Neuronal stem cell (in vitro differentiated cells): ENCODE measurements around the gene TMEM131L.

Source experiments
- DNase-seq: peaks from one replicate; pipeline ENCODE4 v3.0.0-alpha.2; 2013; ENCODE audit warnings: low spot score
- H2AFZ ChIP-seq: one replicate; pipeline ENCODE4 v1.6.1; 2013; ENCODE audit warnings: mild to moderate bottlenecking, low read length, inconsistent platforms
- H2AK5ac ChIP-seq: 2 replicates; pipeline ENCODE4 v1.6.1; 2013; ENCODE audit warnings: low read depth, mild to moderate bottlenecking, inconsistent platforms, low read length, moderate library complexity, mixed read lengths
- H2BK120ac ChIP-seq: 2 replicates; pipeline ENCODE4 v1.6.1; 2013; ENCODE audit warnings: low read depth, mild to moderate bottlenecking, inconsistent platforms, low read length, moderate library complexity, mixed read lengths
- H2BK12ac ChIP-seq: one replicate; pipeline ENCODE4 v1.6.1; 2013; ENCODE audit warnings: low read length, inconsistent platforms
- H2BK15ac ChIP-seq: 2 replicates; pipeline ENCODE4 v1.6.1; 2013; ENCODE audit warnings: mild to moderate bottlenecking, low read length, inconsistent platforms, mixed read lengths
- H2BK5ac ChIP-seq: one replicate; pipeline ENCODE4 v1.6.1; 2013; ENCODE audit warnings: inconsistent platforms, mild to moderate bottlenecking, low read length, moderate library complexity
- H3K14ac ChIP-seq: one replicate; pipeline ENCODE4 v1.6.1; 2013; ENCODE audit warnings: low read length, inconsistent platforms
- H3K18ac ChIP-seq: 2 replicates; pipeline ENCODE4 v1.6.1; 2013; ENCODE audit warnings: low read length, inconsistent platforms
- H3K23ac ChIP-seq: 2 replicates; pipeline ENCODE4 v1.6.1; 2013; ENCODE audit warnings: low read depth, mild to moderate bottlenecking, mixed read lengths, low read length, inconsistent platforms; ENCODE audit not compliant: poor library complexity
- H3K27ac ChIP-seq: replicated peaks from 3 replicates; pipeline ENCODE4 v1.5.1; 2013; ENCODE audit warnings: low read length, inconsistent platforms
- H3K27me3 ChIP-seq, 3 experiments: 2 replicates each; pipeline ENCODE4 v1.6.1; 2013; ENCODE audit warnings: low read length in 3 of 3, mild to moderate bottlenecking in 2 of 3, inconsistent platforms in 1 of 3, low read depth in 1 of 3, mixed read lengths in 1 of 3, moderate library complexity in 1 of 3; ENCODE audit not compliant: control insufficient read depth in 3 of 3, insufficient read depth in 3 of 3
- H3K36me3 ChIP-seq, 2 donors: replicated peaks in 1 of 2; 2 replicates each; pipeline ENCODE4 v1.6.1; 2013; ENCODE audit warnings: low read length in 2 of 2; ENCODE audit not compliant: control insufficient read depth in 2 of 2, insufficient read depth in 2 of 2
- H3K4ac ChIP-seq: 2 replicates; pipeline ENCODE4 v1.6.1; 2013; ENCODE audit warnings: inconsistent platforms, mild to moderate bottlenecking, low read length, moderate library complexity
- H3K4me1 ChIP-seq, 2 donors: 1 replicate in 1 of 2; 2 replicates in 1 of 2; pipeline ENCODE4 v1.6.1; 2013; ENCODE audit warnings: low read length in 2 of 2, low read depth in 1 of 2; ENCODE audit not compliant: control insufficient read depth in 2 of 2, insufficient read depth in 1 of 2
- H3K4me2 ChIP-seq: one replicate; pipeline ENCODE4 v1.6.1; 2013; ENCODE audit warnings: mild to moderate bottlenecking, low read length, inconsistent platforms; ENCODE audit not compliant: insufficient read depth, poor library complexity, severe bottlenecking
- H3K4me3 ChIP-seq, 2 donors: 2 replicates each; pipeline ENCODE4 v1.5.1; 2013; ENCODE audit warnings: low read length in 2 of 2, mild to moderate bottlenecking in 2 of 2, inconsistent platforms in 1 of 2, moderate library complexity in 1 of 2
- H3K79me1 ChIP-seq: one replicate; pipeline ENCODE4 v1.6.1; 2013; ENCODE audit warnings: low read depth, mild to moderate bottlenecking, inconsistent platforms, low read length, moderate library complexity
- H3K9ac ChIP-seq: one replicate; pipeline ENCODE4 v1.6.1; 2013; ENCODE audit warnings: mild to moderate bottlenecking, low read depth, low read length, inconsistent platforms; ENCODE audit not compliant: poor library complexity
- H3K9me3 ChIP-seq, 2 donors: replicated peaks in 1 of 2; 2 replicates each; pipeline versions ENCODE3 to v1.6.1; 2013; ENCODE audit warnings: low read length in 2 of 2, mild to moderate bottlenecking in 2 of 2, inconsistent platforms in 1 of 2, low read depth in 1 of 2, mixed read lengths in 1 of 2, moderate library complexity in 1 of 2; ENCODE audit not compliant: control insufficient read depth in 2 of 2, insufficient read depth in 1 of 2
- H4K8ac ChIP-seq: one replicate; pipeline ENCODE4 v1.6.1; 2013; ENCODE audit warnings: low read depth, mild to moderate bottlenecking, inconsistent platforms, low read length, moderate library complexity
- H4K91ac ChIP-seq: one replicate; pipeline ENCODE4 v1.6.1; 2013; ENCODE audit warnings: low read length, low read depth, mild to moderate bottlenecking, inconsistent platforms; ENCODE audit not compliant: poor library complexity
- WGBS, 2 donors: extraction: QIAGEN DNeasy Blood & Tissue Kit; methylation state at CpG; one replicate each; pipeline ENCODE4 v1.1.7; 2013; ENCODE audit warnings: missing lambda C conversion rate in 2 of 2, mixed read lengths in 1 of 2; ENCODE audit not compliant: insufficient read length in 2 of 2, insufficient replicate concordance in 1 of 2; ENCODE audit errors: extremely low coverage in 2 of 2; 5-methylcytosine and 5-hydroxymethylcytosine counted together

Gene TMEM131L

GRCh38 chr4:153485860-153486259 is 19.7 kb downstream of the TMEM131L start:
- no peak for DNase-seq
- H2AK5ac ChIP-seq = no peak overlapping the region
- no peaks in the 10 kb centered on the region for H3K79me1 ChIP-seq
- no peak overlapping the region for H3K9ac ChIP-seq
- no peaks in the 10 kb centered on the region for H3K27me3 ChIP-seq
- no peak overlapping the region for H3K4me3 ChIP-seq
- no peak overlapping the region for H2BK5ac ChIP-seq
- no peak overlapping the region for H3K4me2 ChIP-seq
- H3K23ac ChIP-seq = no peak overlapping the region
- no peak overlapping the region for H2AFZ ChIP-seq
- WGBS, 2 donors = no CpG with 5 or more reads among the region's 5 CpGs
- H3K4ac ChIP-seq = no peak overlapping the region
- no peak overlapping the region for H3K27ac ChIP-seq
- peaks cover 0 to 2% of the 10 kb centered on the region in 2 donors for H3K9me3 ChIP-seq
- H3K4me1 ChIP-seq = peaks cover 21 to 23% of the 10 kb centered on the region in 2 donors
- H4K8ac ChIP-seq = no peak overlapping the region
- H3K36me3 ChIP-seq = peaks cover under 1 to 6% of the 10 kb centered on the region in 2 donors
- no peak overlapping the region for H2BK120ac ChIP-seq
- no peak overlapping the region for H3K18ac ChIP-seq
- H2BK15ac ChIP-seq = no peak overlapping the region
- H2BK12ac ChIP-seq = no peak overlapping the region
- no peak overlapping the region for H4K91ac ChIP-seq
- no peak overlapping the region for H3K14ac ChIP-seq

DNA sequence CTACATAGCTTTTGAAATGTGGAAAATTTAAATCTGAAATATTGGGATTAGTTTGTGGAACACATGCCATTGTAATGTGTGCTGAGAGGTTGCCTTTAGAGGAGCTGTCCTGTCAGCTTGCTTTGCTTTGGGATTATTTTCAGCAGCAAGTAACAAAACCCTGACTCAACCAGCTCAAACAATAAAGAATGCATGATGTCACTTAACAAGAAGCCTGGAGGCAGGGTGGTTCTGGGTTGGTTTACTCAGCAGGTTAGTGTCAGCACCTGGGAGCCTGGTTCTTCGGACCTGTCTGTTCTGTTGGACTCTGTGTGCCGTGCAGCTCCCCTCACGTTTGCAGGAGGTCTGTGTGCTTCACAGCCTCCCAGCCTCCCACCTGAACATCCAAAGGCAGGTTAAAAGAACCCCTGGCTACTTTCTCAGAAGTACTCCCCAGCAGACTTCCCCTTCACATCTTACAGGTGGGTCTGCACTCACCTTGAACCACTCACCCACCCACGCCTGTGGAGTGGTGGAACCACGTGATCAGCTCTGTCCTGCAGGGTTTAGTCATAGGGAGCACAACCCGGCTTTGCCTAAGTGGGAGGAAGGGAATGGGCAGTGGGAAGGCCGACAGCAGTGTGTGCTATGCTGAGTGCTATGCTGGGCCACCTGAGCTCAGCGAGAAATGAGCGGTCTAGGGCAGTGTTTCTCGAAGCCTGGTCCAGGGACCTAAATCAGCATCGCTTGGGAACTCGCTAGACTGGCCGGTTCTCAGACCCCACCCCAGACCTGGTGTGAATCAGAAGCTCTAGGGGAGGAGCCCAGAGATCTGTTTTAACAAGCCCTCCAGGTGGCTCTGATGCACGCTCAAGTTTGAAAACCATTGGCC is 20.4 kb downstream of the TMEM131L start:
- no peak overlapping the region for H3K4ac ChIP-seq
- peaks cover 0 to 2% of the 10 kb centered on the region in 2 donors for H3K9me3 ChIP-seq
- no CpG with 5 or more reads among the region's 14 CpGs for WGBS, 2 donors
- no peak overlapping the region for H2BK15ac ChIP-seq
- DNase-seq = no peak
- H4K8ac ChIP-seq = no peak overlapping the region
- no peak overlapping the region for H3K23ac ChIP-seq
- H3K9ac ChIP-seq = no peak overlapping the region
- H3K4me3 ChIP-seq = peak overlapping the region in 1 of 2 donors; percentile 5
- H3K27ac ChIP-seq = no peak overlapping the region
- H3K4me2 ChIP-seq = no peak overlapping the region
- no peak overlapping the region for H2AFZ ChIP-seq
- H2BK12ac ChIP-seq = no peak overlapping the region
- H3K79me1 ChIP-seq = no peaks in the 10 kb centered on the region
- H3K14ac ChIP-seq = no peak overlapping the region
- H2BK5ac ChIP-seq = no peak overlapping the region
- peaks cover 0 to under 1% of the 10 kb centered on the region in 2 donors for H3K36me3 ChIP-seq
- no peaks in the 10 kb centered on the region for H3K27me3 ChIP-seq
- H4K91ac ChIP-seq = no peak overlapping the region
- H3K4me1 ChIP-seq = peaks cover 21 to 23% of the 10 kb centered on the region in 2 donors
- no peak overlapping the region for H3K18ac ChIP-seq
- H2AK5ac ChIP-seq = no peak overlapping the region
- H2BK120ac ChIP-seq = no peak overlapping the region

DNA sequence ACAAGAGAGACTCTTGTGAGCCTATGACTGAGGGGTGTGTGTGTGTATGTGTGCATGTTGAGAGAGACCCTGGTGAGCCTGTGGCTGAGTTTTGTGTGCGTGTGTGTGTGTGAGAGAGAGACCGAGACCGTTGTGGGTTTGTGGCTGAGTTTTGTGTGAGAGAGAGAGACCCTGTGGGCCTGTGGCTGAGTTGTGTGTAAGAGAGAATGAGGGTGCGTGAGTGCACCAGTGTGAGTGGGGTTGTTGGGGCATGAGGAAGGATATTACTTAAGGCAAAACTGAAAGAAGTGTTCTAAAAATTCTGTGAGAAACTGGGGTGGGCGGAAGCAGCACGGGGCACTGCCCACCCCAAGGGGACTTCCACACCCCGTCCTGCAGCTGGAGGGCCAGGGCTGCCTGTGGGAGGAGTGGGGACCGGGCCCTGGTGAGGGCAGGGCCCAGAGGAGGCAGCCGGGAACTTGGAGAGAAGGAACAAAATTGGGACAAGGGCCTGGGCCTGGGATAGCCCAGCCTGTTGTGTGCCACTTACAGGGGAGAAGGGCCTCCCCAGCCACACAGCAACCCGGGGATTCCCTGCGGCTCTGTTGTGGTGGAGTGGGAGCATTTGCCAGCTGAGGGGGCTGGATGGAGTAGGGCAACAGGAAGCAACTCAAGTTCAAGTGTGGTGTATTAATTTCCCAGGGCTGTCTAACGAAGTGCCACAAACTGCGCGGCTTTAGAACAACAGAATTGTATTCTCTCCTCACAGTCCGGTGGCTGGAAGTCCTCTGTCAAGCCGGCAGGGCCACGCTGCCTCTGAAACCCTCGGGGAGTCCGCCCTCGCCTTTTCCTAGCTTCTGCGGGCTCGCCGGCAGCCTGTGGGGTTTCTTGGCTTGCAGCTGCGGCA is 22.1 kb downstream of the TMEM131L start:
- Histone ChIP-seq H3K4me1 (peaks cover 21 to 23% of the 10 kb centered on the region in 2 donors), H3K36me3 (no peaks in the 10 kb centered on the region), H3K4ac (no peak overlapping the region), H3K4me2 (no peak overlapping the region), H3K9me3 (peaks cover 0 to 2% of the 10 kb centered on the region in 2 donors), H2BK15ac (no peak overlapping the region), H2AFZ (no peak overlapping the region), H2BK12ac (no peak overlapping the region), H3K18ac (no peak overlapping the region), H3K27me3 (no peaks in the 10 kb centered on the region), H3K23ac (no peak overlapping the region), H2BK5ac (no peak overlapping the region), H2AK5ac (no peak overlapping the region), H4K8ac (no peak overlapping the region), H3K27ac (no peak overlapping the region), H4K91ac (no peak overlapping the region), H3K14ac (no peak overlapping the region), H3K9ac (no peak overlapping the region), H3K79me1 (no peaks in the 10 kb centered on the region), H2BK120ac (no peak overlapping the region), H3K4me3 (no peak overlapping the region)
- WGBS, 2 donors = 100% methylated on average over 1 of the region's 24 CpGs; no CpG with 5 or more reads in 1 of the 2 donors
- no peak for DNase-seq
